A549 (cell line): ENCODE data around the gene RIPK4.

ENCODE experiments used
- BHLHE40 ChIP-seq: IDR thresholded peaks from 2 replicates; pipeline ENCODE4 v1.6.1; 2012; ENCODE audit warnings: low read depth, low read length, inconsistent platforms
- CHD2 ChIP-seq: fragments of 150-350 bp; IDR thresholded peaks from 2 replicates; pipeline ENCODE4 v1.6.1; 2014; ENCODE audit warnings: low read length; ENCODE audit not compliant: partially characterized antibody
- CTCF ChIP-seq: fragments of >200 bp; sonication (Bioruptor Twin); formaldehyde crosslinking; IDR thresholded peaks from 3 replicates; pipeline ENCODE4 v1.5.1; 2016

- TF ChIP-seq CHD2 (no peak), BHLHE40 (no peak), CTCF (no peak)
Observed at GRCh38 chr21:41707960-41708330, 58.9 kb downstream of the RIPK4 start.
